ENCODE measurements around the gene INTS1.
A peak's percentile ranks its signal among the peaks of the same experiment; 100 is the strongest.

The INTS1 gene

DNA sequence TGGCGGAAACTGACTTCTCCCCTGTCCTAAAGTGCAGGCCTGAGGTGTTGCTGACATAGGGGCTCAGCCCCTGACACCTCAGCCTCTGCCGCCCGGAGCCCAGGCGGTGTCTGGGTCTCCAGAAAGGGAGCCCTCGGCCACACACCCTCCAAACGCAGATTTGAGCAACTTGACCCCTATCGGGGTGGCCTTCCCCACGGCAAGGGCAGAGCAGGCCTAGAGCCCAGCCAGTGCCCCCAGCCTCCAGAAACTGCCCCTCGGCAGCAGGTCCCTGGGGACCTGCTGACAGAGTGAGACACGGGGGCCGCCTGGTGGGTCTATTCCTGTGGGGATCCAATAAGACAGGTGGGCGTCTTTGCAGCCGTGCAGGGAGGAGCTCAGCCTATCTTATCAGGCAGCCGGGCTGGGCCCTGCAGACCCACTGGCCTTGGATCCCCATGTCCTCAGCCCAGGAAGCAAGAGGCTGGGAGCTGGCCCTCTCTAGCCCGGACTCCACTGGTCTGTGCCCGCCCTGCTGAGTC is 40.8 kb upstream of the INTS1 start:
- H3K9me3 Mint-ChIP-seq: no peaks in the 10 kb centered on the region
- H3K27me3 Mint-ChIP-seq: no peaks in the 10 kb centered on the region
- no peak for DNase-seq
- H3K4me1 Mint-ChIP-seq (ENCODE audit: low read depth): peaks cover 3% of the 10 kb centered on the region
- no peak overlapping the region for H3K4me3 Mint-ChIP-seq
- H3K27ac Mint-ChIP-seq: peak overlapping the region; percentile 50
- H3K36me3 Mint-ChIP-seq (ENCODE audit: low read depth): peaks cover 31% of the 10 kb centered on the region

- H3K4me1 Mint-ChIP-seq (ENCODE audit: low read depth): peaks cover 3% of the 10 kb centered on the region
- H3K4me3 Mint-ChIP-seq: no peak overlapping the region
- no peak for DNase-seq
- no peaks in the 10 kb centered on the region for H3K27me3 Mint-ChIP-seq
- H3K36me3 Mint-ChIP-seq (ENCODE audit: low read depth): peaks cover 38% of the 10 kb centered on the region
- H3K27ac Mint-ChIP-seq: no peak overlapping the region
- no peaks in the 10 kb centered on the region for H3K9me3 Mint-ChIP-seq
These were observed 40.1 kb upstream of the INTS1 start for GRCh38 chr7:1544178-1544895.

DNA sequence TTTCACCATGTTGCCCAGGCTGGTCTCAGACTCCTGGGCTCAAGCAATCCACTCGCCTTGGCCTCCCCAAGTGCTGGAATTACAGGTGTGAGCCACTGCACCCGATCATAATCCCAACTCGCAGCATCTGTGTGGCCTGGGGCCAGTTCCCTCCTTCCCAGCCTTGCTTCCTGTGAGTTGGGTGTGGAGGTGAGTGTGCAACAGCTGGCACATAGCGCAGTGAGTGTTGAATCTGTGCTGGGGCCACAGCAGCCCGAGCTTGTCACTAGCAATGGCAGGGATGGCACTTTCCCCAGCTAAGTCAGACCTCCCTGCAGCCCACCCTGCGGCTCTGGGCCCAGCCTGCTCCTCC is 39.6 kb upstream of the INTS1 start:
- no peak for DNase-seq
- Mint-ChIP-seq H3K27ac (peak overlapping the region; percentile 67), H3K4me3 (no peak overlapping the region), H3K9me3 (no peaks in the 10 kb centered on the region), H3K36me3 (ENCODE audit: low read depth) (peaks cover 42% of the 10 kb centered on the region), H3K4me1 (ENCODE audit: low read depth) (peaks cover 3% of the 10 kb centered on the region), H3K27me3 (no peaks in the 10 kb centered on the region)

- no peaks in the 10 kb centered on the region for H3K4me1 Mint-ChIP-seq (ENCODE audit: low read depth)
- H3K27ac Mint-ChIP-seq: no peak overlapping the region
- peaks cover 42% of the 10 kb centered on the region for H3K36me3 Mint-ChIP-seq (ENCODE audit: low read depth)
- no peaks in the 10 kb centered on the region for H3K27me3 Mint-ChIP-seq
- DNase-seq: no peak
- H3K4me3 Mint-ChIP-seq: no peak overlapping the region
- no peaks in the 10 kb centered on the region for H3K9me3 Mint-ChIP-seq
These were observed 38.9 kb upstream of the INTS1 start for GRCh38 chr7:1542841-1543747.

- Mint-ChIP-seq H3K4me3 (no peak overlapping the region), H3K27me3 (no peaks in the 10 kb centered on the region), H3K27ac (no peak overlapping the region), H3K36me3 (ENCODE audit: low read depth) (peaks cover 45% of the 10 kb centered on the region), H3K9me3 (no peaks in the 10 kb centered on the region), H3K4me1 (ENCODE audit: low read depth) (peaks cover 2% of the 10 kb centered on the region)
- DNase-seq: no peak
These were observed 38.1 kb upstream of the INTS1 start for GRCh38 chr7:1542329-1542728.

- DNase-seq: no peak
- Mint-ChIP-seq H3K4me1 (ENCODE audit: low read depth) (peaks cover 4% of the 10 kb centered on the region), H3K9me3 (no peaks in the 10 kb centered on the region), H3K27me3 (no peaks in the 10 kb centered on the region), H3K4me3 (no peak overlapping the region), H3K36me3 (ENCODE audit: low read depth) (peaks cover 49% of the 10 kb centered on the region), H3K27ac (no peak overlapping the region)
These were observed 37.4 kb upstream of the INTS1 start for GRCh38 chr7:1541431-1542162.

- peaks cover 55% of the 10 kb centered on the region for H3K36me3 Mint-ChIP-seq (ENCODE audit: low read depth)
- no peak overlapping the region for H3K4me3 Mint-ChIP-seq
- H3K4me1 Mint-ChIP-seq (ENCODE audit: low read depth): peaks cover 10% of the 10 kb centered on the region
- no peaks in the 10 kb centered on the region for H3K9me3 Mint-ChIP-seq
- H3K27ac Mint-ChIP-seq: no peak overlapping the region
- DNase-seq: no peak
- no peaks in the 10 kb centered on the region for H3K27me3 Mint-ChIP-seq
These were observed 36.6 kb upstream of the INTS1 start for GRCh38 chr7:1540776-1541271.

DNA sequence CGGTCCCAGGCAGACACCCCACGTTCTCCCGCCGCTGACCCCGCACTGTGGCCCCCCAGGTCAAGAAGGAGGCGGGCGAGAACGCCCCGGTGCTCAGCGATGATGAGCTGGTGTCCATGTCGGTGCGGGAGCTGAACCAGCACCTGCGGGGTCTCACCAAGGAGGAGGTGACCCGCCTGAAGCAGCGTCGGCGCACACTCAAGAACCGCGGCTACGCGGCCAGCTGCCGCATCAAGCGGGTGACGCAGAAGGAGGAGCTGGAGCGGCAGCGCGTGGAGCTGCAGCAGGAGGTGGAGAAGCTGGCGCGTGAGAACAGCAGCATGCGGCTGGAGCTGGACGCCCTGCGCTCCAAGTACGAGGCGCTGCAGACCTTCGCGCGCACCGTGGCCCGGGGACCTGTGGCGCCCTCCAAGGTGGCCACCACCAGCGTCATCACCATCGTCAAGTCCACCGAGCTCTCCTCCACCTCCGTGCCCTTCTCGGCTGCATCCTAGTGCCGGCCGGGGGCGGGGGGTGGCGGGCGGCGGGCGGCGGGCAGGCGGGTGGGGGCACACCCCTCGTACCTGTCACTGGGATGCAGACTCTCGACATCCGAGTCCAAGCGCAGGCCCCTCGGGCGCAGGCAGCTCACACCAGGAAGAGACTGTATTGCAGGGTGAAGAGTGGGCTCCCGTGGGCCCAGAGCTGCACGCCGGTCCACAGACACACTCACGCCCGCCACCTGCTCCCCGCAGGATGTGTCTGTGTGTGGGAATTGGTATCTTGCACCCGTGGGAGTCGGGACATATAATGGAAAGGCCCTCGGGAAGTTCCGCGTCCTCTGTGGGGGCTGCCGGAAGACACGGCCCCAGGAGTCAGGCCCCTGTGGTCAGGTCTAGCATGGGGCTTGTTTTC is 35.9 kb upstream of the INTS1 start:
- Mint-ChIP-seq H3K4me1 (ENCODE audit: low read depth) (peaks cover 11% of the 10 kb centered on the region), H3K4me3 (no peak overlapping the region), H3K9me3 (no peaks in the 10 kb centered on the region), H3K27me3 (no peaks in the 10 kb centered on the region), H3K36me3 (ENCODE audit: low read depth) (peaks cover 62% of the 10 kb centered on the region), H3K27ac (no peak overlapping the region)
- DNase-seq: no peak

DNA sequence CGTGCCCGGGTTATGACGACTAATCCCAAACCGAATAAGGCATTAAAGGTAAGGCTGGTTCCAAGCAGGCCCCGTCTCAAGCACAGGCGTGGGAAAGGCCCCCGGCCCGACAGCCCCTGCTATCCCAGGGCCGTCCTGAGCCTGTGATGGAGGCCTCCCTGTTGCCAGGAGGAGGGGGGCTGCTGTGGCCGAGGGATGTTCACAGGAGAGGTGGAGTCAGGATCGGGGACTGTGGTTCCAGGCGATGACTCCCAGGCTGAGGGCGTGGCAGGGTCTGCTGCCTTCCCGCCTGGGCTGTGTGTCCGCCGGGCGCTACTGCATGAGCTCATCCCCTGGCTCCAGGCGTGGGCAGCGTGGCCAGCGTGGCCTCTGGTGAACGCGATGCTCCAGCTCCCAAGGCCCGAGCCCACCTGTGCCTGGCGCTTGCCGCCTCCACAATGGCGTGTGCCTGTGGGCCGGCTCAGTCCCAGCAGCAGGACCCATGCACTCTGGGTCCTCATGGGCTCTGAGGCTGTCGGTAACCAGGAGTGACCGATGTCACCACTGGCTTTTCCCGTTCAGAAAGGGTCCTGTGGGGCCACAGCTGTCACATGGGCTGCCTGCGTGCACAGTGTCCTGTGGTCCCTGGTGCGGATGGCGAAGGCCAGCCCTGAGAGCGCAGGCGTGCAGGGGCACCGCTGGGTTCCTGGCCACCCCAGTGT is 35.1 kb upstream of the INTS1 start:
- Mint-ChIP-seq H3K36me3 (ENCODE audit: low read depth) (peaks cover 65% of the 10 kb centered on the region), H3K9me3 (no peaks in the 10 kb centered on the region), H3K4me3 (no peak overlapping the region), H3K4me1 (ENCODE audit: low read depth) (peaks cover 16% of the 10 kb centered on the region), H3K27ac (no peak overlapping the region), H3K27me3 (no peaks in the 10 kb centered on the region)
- no peak for DNase-seq

DNA sequence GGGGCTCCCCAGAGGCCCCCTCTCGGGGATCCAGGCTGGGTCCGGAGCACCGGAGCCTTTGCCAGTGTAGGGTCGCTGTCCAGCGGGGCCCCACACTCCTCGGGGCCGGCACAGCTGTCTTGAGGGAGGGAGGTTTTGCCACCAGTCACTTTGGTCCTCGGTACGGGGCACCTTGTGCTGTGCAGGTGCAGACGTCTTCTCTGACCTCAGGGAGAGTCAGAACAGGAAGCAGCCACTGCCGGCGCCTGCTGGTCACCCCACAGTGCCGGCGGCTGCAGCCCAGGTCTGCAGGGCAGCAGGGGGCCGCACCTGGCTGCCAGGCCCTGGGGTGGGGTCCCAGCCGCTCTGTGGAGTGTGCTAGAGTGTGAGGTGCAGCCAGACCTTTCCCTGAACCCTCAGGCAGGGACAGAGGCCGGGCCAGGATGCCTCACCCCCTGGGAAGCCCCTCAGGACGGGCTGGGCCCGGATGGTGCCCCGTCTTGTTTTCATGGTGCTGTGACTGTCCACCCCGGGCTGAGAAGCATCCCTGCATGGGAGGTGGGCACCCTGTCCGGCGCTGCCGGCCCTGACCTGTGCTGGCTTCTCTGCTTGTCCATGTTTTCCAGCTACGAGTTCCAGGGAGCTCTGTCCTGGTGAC is 34.5 kb upstream of the INTS1 start:
- peaks cover 22% of the 10 kb centered on the region for H3K4me1 Mint-ChIP-seq (ENCODE audit: low read depth)
- peaks cover 68% of the 10 kb centered on the region for H3K36me3 Mint-ChIP-seq (ENCODE audit: low read depth)
- H3K4me3 Mint-ChIP-seq: no peak overlapping the region
- DNase-seq: no peak
- H3K9me3 Mint-ChIP-seq: no peaks in the 10 kb centered on the region
- H3K27ac Mint-ChIP-seq: no peak overlapping the region
- no peaks in the 10 kb centered on the region for H3K27me3 Mint-ChIP-seq

DNA sequence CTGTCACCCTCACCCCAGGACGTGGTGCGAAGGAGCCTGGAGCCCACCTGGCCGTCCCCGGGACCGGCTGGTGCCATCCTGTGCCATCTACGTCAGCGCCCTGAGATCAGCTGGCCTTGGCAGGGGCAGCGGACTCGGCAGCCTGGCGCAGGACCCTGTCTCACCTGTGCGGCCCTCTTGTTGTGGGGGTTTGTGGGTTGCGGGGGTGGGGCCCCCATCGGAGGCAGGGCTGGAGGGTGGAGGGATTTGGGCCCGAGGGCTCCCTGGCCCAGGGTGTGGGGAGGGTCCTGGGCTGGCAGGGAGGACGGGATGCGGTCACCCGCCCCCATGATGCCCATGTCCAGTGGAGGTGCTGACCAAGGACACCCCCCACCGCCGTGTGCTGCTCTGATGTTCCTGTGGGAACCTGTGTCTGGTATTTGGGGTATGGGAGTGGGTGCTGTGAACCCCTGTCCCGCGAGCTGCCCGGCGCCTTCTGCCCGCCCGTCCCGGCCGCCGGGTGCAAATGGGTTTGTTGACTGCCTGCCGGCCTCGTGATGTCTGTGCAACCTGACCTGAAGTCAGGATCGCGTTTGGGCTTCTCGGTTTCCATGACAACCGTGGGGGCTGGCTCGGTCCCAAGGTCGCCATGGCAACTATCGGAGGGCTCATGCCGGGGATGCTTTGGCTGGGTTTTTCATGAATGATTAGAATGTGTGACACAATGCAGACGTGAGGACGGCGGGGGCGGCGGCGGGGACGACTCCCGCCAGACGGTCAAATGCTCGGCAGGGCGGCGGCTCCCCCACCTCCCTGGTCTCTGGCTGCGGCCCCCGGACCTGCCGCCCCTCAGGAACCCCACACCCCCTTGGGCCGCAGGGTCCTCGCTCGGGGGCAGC is 33.6 kb upstream of the INTS1 start:
- Mint-ChIP-seq H3K27ac (peak overlapping the region; percentile 80), H3K4me1 (ENCODE audit: low read depth) (peaks cover 31% of the 10 kb centered on the region), H3K4me3 (no peak overlapping the region), H3K36me3 (ENCODE audit: low read depth) (peaks cover 71% of the 10 kb centered on the region), H3K27me3 (no peaks in the 10 kb centered on the region), H3K9me3 (no peaks in the 10 kb centered on the region)
- DNase-seq: no peak

Data from activated T-cell treated with anti-CD3 and anti-CD28 coated beads, Interleukin-2, amount 50 U/mL, for 24 hours (primary cell).